Endodermal cell (in vitro differentiated cells): ENCODE results near the gene PDYN. TPM values are rescaled to one million over a fixed set of nuclear protein-coding genes. Genes with fewer than 3 reads are reported as not detected.

Experiments used
- DNase-seq: peaks from one replicate; pipeline ENCODE4 v3.0.0-alpha.2; 2017
- H3K27ac ChIP-seq: 2 replicates; pipeline ENCODE4 v1.5.1; 2013; ENCODE audit warnings: mild to moderate bottlenecking, low read depth, low read length, moderate library complexity
- H3K27me3 ChIP-seq: 2 replicates; pipeline ENCODE4 v1.6.1; 2013; ENCODE audit warnings: mild to moderate bottlenecking, low read length, moderate library complexity; ENCODE audit not compliant: insufficient read depth, control insufficient read depth, poor library complexity, severe bottlenecking
- H3K36me3 ChIP-seq: 2 replicates; pipeline ENCODE4 v1.7.0; 2013; ENCODE audit warnings: mild to moderate bottlenecking, low read length, moderate library complexity; ENCODE audit not compliant: control insufficient read depth, insufficient read depth
- H3K4me1 ChIP-seq: one replicate; pipeline ENCODE4 v1.7.0; 2013; ENCODE audit warnings: low read length; ENCODE audit not compliant: control insufficient read depth, insufficient read depth
- H3K4me3 ChIP-seq: 2 replicates; pipeline ENCODE4 v1.5.1; 2013; ENCODE audit warnings: mild to moderate bottlenecking, low read length, moderate library complexity
- H3K9ac ChIP-seq: 2 replicates; pipeline ENCODE4 v1.6.1; 2013; ENCODE audit warnings: mild to moderate bottlenecking, low read length, moderate library complexity; ENCODE audit not compliant: poor library complexity, severe bottlenecking; ENCODE audit errors: extremely low read depth
- H3K9me3 ChIP-seq: 2 replicates; pipeline ENCODE4 v1.6.1; 2013; ENCODE audit warnings: mild to moderate bottlenecking, low read length, moderate library complexity; ENCODE audit not compliant: control insufficient read depth
- H3K27ac Mint-ChIP-seq: 2 replicates; pipeline ENCODE4 v1.8.0; 2020; ENCODE audit warnings: mixed read lengths
- H3K27me3 Mint-ChIP-seq: 2 replicates; pipeline ENCODE4 v1.8.0; 2021; ENCODE audit warnings: mild to moderate bottlenecking, mixed read lengths; ENCODE audit not compliant: insufficient read depth
- H3K36me3 Mint-ChIP-seq: 2 replicates; pipeline ENCODE4 v1.8.0; 2020; ENCODE audit warnings: low read depth, mixed read lengths
- H3K4me1 Mint-ChIP-seq: 2 replicates; pipeline ENCODE4 v1.8.0; 2020; ENCODE audit warnings: mixed read lengths
- H3K4me3 Mint-ChIP-seq: 2 replicates; pipeline ENCODE4 v1.8.0; 2020; ENCODE audit warnings: mild to moderate bottlenecking, moderate library complexity, mixed read lengths
- H3K9me3 Mint-ChIP-seq: 2 replicates; pipeline ENCODE4 v1.8.0; 2020; ENCODE audit warnings: mild to moderate bottlenecking, mixed read lengths
- WGBS, 2 experiments: methylation state at CpG; one replicate each; pipeline versions ENCODE4 v1.1.5 to v1.1.7; 2013; ENCODE audit warnings: missing lambda C conversion rate in 2 of 2, mixed read lengths in 1 of 2; ENCODE audit not compliant: insufficient coverage in 1 of 2, insufficient read length in 1 of 2; 5-methylcytosine and 5-hydroxymethylcytosine counted together
- total RNA-seq, 2 donors: library from RNA; stranded (reverse); fragmentation: NEBNext Ultra II Directional in 1 of 2; extraction: Animal tissue kit (Norgen Biotek cat#: 25700) in 1 of 2; gene quantifications; 2 replicates in 1 of 2; 3 replicates in 1 of 2; pipeline ENCODE4 v1.2.1, GENCODE V29; 2021
- TF ChIP-seq, protein P1 (sequence below): fragments of 200-600 bp; sonication (generic); conservative IDR thresholded peaks from 2 replicates; pipeline ENCODE4 v1.5.0; 2021; ENCODE audit warnings: antibody characterized with exemption, mild to moderate bottlenecking

PDYN gene
- total RNA-seq, 2 donors from 2014 or later: 0.51 to 0.71 TPM

DNA sequence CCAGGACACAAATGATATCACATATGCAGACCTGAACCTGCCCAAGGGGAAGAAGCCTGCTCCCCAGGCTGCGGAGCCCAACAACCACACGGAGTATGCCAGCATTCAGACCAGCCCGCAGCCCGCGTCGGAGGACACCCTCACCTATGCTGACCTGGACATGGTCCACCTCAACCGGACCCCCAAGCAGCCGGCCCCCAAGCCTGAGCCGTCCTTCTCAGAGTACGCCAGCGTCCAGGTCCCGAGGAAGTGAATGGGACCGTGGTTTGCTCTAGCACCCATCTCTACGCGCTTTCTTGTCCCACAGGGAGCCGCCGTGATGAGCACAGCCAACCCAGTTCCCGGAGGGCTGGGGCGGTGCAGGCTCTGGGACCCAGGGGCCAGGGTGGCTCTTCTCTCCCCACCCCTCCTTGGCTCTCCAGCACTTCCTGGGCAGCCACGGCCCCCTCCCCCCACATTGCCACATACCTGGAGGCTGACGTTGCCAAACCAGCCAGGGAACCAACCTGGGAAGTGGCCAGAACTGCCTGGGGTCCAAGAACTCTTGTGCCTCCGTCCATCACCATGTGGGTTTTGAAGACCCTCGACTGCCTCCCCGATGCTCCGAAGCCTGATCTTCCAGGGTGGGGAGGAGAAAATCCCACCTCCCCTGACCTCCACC lies 56.4 kb downstream of the PDYN start:
- peaks cover 2% of the 10 kb centered on the region for H3K27me3 Mint-ChIP-seq
- no peaks in the 10 kb centered on the region for H3K27me3 ChIP-seq
- no peak overlapping the region for H3K27ac ChIP-seq
- H3K4me3 Mint-ChIP-seq: no peak overlapping the region
- H3K4me1 ChIP-seq: no peaks in the 10 kb centered on the region
- H3K27ac Mint-ChIP-seq: no peak overlapping the region
- TF ChIP-seq, protein P1, sequence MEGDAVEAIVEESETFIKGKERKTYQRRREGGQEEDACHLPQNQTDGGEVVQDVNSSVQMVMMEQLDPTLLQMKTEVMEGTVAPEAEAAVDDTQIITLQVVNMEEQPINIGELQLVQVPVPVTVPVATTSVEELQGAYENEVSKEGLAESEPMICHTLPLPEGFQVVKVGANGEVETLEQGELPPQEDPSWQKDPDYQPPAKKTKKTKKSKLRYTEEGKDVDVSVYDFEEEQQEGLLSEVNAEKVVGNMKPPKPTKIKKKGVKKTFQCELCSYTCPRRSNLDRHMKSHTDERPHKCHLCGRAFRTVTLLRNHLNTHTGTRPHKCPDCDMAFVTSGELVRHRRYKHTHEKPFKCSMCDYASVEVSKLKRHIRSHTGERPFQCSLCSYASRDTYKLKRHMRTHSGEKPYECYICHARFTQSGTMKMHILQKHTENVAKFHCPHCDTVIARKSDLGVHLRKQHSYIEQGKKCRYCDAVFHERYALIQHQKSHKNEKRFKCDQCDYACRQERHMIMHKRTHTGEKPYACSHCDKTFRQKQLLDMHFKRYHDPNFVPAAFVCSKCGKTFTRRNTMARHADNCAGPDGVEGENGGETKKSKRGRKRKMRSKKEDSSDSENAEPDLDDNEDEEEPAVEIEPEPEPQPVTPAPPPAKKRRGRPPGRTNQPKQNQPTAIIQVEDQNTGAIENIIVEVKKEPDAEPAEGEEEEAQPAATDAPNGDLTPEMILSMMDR: no peak
- no peak overlapping the region for H3K4me3 ChIP-seq
- 95 to 100% methylated on average over 13 to 23 of the region's 25 CpGs for WGBS, 2 experiments
- no peaks in the 10 kb centered on the region for H3K36me3 ChIP-seq
- H3K36me3 Mint-ChIP-seq: peaks cover 4% of the 10 kb centered on the region
- no peak overlapping the region for H3K9ac ChIP-seq
- no peaks in the 10 kb centered on the region for H3K9me3 Mint-ChIP-seq
- no peaks in the 10 kb centered on the region for H3K9me3 ChIP-seq
- no peaks in the 10 kb centered on the region for H3K4me1 Mint-ChIP-seq
- DNase-seq: no peak

DNA sequence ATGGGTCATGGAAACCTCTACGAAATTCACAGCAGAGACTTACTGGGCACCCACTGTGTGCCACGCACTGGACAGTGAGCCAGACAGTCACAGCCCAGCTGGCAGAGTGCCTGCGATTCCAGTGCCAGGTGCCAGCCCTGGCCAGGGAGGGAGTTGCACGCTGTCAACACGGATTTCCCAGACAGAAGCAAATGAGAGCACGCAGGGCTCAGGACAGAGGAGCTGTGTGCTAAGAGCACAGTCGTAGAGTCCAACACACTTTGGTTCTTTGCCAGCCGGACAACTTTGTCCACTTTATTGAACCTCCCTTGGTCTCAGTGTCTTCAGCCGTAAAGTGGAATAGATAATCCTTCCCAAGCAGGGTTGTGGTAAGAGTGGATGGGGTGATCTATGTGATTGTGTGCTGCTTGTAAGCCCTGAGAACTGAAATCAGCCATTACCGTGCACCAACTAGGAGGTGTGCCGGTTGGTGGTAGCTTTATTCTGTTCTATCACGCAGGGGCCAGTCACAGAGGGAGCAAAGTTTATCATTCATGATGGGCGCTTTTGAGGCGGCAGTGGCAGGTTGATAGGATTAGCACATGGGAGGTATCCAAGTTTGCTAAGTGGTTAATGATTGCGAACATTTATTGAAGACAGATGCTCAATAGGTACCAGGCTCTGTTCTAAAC lies 58.0 kb downstream of the PDYN start:
- H3K27ac Mint-ChIP-seq: no peak overlapping the region
- no peak overlapping the region for H3K27ac ChIP-seq
- TF ChIP-seq, protein P1: no peak

DNA sequence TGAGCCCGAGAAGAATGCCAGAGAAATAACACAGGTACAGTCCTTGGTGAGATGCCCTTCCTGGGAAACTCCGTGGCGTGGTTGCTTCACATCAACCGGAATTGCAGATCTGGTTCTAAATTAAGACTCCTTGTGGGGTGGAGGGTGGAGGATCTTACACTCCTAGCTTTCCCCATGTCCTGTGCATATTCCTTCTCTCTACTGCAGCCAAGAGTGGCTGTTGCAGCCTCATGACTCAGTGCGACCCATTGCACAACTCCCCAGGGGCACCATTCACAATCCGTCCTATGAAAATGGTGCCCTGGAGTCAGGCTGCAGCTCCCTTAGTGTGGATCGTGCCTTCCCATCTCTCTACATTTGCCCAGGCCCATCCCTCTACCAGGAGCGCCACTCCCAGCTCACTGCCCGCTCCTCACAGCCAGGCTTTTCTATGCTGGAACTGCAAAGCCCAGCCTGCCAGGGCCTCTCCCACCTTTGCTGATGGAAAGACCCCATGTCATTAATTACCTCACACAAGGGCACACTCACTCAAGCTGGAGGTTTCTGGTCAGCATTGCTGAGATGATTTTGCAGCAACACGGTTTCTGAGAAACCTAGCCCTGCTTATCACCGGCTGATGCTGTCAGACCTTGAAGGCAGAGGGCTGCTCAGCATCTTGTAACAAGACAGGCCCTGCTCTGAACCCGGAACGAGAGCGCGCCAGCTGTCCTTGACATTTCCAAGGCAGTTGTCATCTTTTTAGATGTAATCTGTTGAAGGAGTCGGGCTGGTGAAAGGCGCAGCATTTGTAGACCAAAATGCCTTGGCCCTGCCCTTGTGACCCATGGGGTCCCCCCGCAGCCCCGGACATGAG lies 58.9 kb downstream of the PDYN start:
- Histone ChIP-seq H3K36me3 (no peaks in the 10 kb centered on the region), H3K27ac (no peak overlapping the region), H3K4me3 (no peak overlapping the region), H3K4me1 (no peaks in the 10 kb centered on the region), H3K9me3 (no peaks in the 10 kb centered on the region), H3K27me3 (no peaks in the 10 kb centered on the region), H3K9ac (no peak overlapping the region)
- no peak for DNase-seq
- no peaks in the 10 kb centered on the region for H3K4me1 Mint-ChIP-seq
- no peaks in the 10 kb centered on the region for H3K9me3 Mint-ChIP-seq
- TF ChIP-seq, protein P1: no peak
- H3K27ac Mint-ChIP-seq: no peak overlapping the region
- peaks cover 4% of the 10 kb centered on the region for H3K36me3 Mint-ChIP-seq
- WGBS, 2 experiments: 90 to 94% methylated on average over 12 to 19 of the region's 19 CpGs
- no peak overlapping the region for H3K4me3 Mint-ChIP-seq
- H3K27me3 Mint-ChIP-seq: no peaks in the 10 kb centered on the region

More for the DNA sequence above, 58.0 kb downstream of the PDYN start:
- no peaks in the 10 kb centered on the region for H3K4me1 Mint-ChIP-seq
- no peak overlapping the region for H3K9ac ChIP-seq
- no peaks in the 10 kb centered on the region for H3K9me3 Mint-ChIP-seq
- H3K4me1 ChIP-seq: no peaks in the 10 kb centered on the region
- no peaks in the 10 kb centered on the region for H3K9me3 ChIP-seq
- peaks cover 4% of the 10 kb centered on the region for H3K36me3 Mint-ChIP-seq
- H3K4me3 ChIP-seq: no peak overlapping the region
- no peaks in the 10 kb centered on the region for H3K36me3 ChIP-seq
- WGBS, 2 experiments: 93 to 94% methylated on average over 11 to 15 of the region's 15 CpGs
- DNase-seq: no peak
- no peak overlapping the region for H3K4me3 Mint-ChIP-seq
- no peaks in the 10 kb centered on the region for H3K27me3 ChIP-seq
- H3K27me3 Mint-ChIP-seq: no peaks in the 10 kb centered on the region
